Measurements from ENCODE around the gene OGFOD3.

The OGFOD3 gene

DNA sequence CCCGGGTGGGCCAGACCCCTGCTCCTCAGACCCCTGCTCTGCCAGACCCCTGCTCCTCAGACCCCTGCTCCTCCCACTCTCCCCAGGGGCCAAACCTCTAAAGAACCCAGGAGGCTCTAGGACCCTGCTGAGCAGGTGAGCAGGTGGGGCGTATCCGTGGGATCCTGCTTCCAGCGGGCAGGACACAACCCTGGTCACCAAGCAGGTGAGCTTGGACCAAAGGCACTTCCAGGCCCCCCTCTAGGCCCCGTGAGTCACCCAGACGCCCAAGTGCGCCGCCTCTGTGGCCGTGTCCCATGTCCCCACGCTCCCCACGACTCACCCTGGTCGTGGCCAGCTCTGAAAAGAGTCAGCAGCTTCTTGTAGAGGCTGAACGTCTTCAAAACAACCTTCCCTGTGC is 27.2 kb upstream of the OGFOD3 start:
- peaks cover 37% of the 10 kb centered on the region for H3F3A ChIP-seq (ENCODE audit: insufficient read depth)
- no peak overlapping the region for H3K9ac ChIP-seq (ENCODE audit: low read length)
- no peak overlapping the region for H3K27ac ChIP-seq (ENCODE audit: low read depth, low read length)
- no peak overlapping the region for H3K4me3 ChIP-seq (ENCODE audit: insufficient read depth, low read length, poor library complexity, severe bottlenecking)
- no peak for TF ChIP-seq EZH2phosphoT487 (conservative IDR thresholded peaks at IDR 0.05; ENCODE audit: low read length)
- no peak for TF ChIP-seq CTCF (IDR thresholded peaks at IDR 0.05; ENCODE audit: insufficient read depth, low read length, poor library complexity, severe bottlenecking)
- peaks cover 20% of the 10 kb centered on the region for H3K79me2 ChIP-seq (ENCODE audit: insufficient read depth, low read length)
- H3K36me3 ChIP-seq (ENCODE audit: low read length): peaks cover 10% of the 10 kb centered on the region; the same call in 1 of the 2 replicates
- H2AFZ ChIP-seq (ENCODE audit: low read depth, low read length, severe bottlenecking): no peak overlapping the region
- no peaks in the 10 kb centered on the region for H4K20me1 ChIP-seq (ENCODE audit: low read depth, low read length)
- no peaks in the 10 kb centered on the region for H3K27me3 ChIP-seq (ENCODE audit: low read length)
- no peaks in the 10 kb centered on the region for H3K9me2 ChIP-seq (replicated peaks; ENCODE audit: insufficient read depth, low read length)
- H3K9me3 ChIP-seq (ENCODE audit: insufficient read depth, low read length): no peaks in the 10 kb centered on the region
- H3K4me2 ChIP-seq (ENCODE audit: low read depth, low read length, poor library complexity, severe bottlenecking): no peak overlapping the region

DNA sequence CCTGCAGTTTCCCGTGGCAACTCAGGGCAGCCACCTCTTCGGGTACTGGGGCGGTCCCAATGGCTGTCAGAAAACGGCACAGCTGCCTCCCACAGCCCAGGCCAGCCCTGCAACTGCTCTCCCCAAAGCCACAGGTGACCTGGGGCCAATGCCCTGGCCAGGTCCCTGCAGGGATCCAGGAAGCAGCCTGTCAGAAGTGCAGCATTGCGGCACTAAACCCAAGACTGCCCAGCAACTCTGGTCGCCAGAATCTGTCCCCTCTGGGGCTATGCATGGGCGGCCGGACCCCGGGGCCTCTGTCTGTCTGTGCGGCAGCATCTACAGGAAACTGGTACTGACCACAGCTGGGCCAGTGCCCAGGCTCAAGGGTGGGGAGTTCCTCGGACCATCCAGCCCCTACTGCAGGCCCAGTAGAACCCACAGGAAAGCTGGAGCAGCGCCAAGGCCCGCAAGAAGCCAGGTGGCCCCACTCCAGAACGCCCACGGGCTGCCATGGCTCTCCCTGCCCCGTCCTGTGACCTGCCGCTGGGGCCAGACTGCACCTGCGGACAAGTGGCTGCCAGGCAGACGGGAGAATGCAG is 26.6 kb upstream of the OGFOD3 start:
- no peaks in the 10 kb centered on the region for H4K20me1 ChIP-seq (ENCODE audit: low read depth, low read length)
- no peak overlapping the region for H2AFZ ChIP-seq (ENCODE audit: low read depth, low read length, severe bottlenecking)
- H3K9me3 ChIP-seq (ENCODE audit: insufficient read depth, low read length): no peaks in the 10 kb centered on the region
- H3K4me3 ChIP-seq (ENCODE audit: insufficient read depth, low read length, poor library complexity, severe bottlenecking): no peak overlapping the region
- peaks cover 10% of the 10 kb centered on the region; the same call in 1 of the 2 replicates for H3K36me3 ChIP-seq (ENCODE audit: low read length)
- no peaks in the 10 kb centered on the region for H3K9me2 ChIP-seq (replicated peaks; ENCODE audit: insufficient read depth, low read length)
- peaks cover 20% of the 10 kb centered on the region for H3K79me2 ChIP-seq (ENCODE audit: insufficient read depth, low read length)
- H3K27me3 ChIP-seq (ENCODE audit: low read length): no peaks in the 10 kb centered on the region
- no peak overlapping the region for H3K9ac ChIP-seq (ENCODE audit: low read length)
- H3F3A ChIP-seq (ENCODE audit: insufficient read depth): peaks cover 36% of the 10 kb centered on the region
- no peak overlapping the region for H3K27ac ChIP-seq (ENCODE audit: low read depth, low read length)
- no peak overlapping the region for H3K4me2 ChIP-seq (ENCODE audit: low read depth, low read length, poor library complexity, severe bottlenecking)
- TF ChIP-seq CTCF (IDR thresholded peaks at IDR 0.05; ENCODE audit: insufficient read depth, low read length, poor library complexity, severe bottlenecking): no peak

- peaks cover 10% of the 10 kb centered on the region; the same call in 1 of the 2 replicates for H3K36me3 ChIP-seq (ENCODE audit: low read length)
- H3K27ac ChIP-seq (ENCODE audit: low read depth, low read length): no peak overlapping the region
- H3K79me2 ChIP-seq (ENCODE audit: insufficient read depth, low read length): peaks cover 20% of the 10 kb centered on the region
- peaks cover 30% of the 10 kb centered on the region for H3F3A ChIP-seq (ENCODE audit: insufficient read depth)
- no peaks in the 10 kb centered on the region for H3K27me3 ChIP-seq (ENCODE audit: low read length)
- H3K4me3 ChIP-seq (ENCODE audit: insufficient read depth, low read length, poor library complexity, severe bottlenecking): no peak overlapping the region
- H3K9ac ChIP-seq (ENCODE audit: low read length): no peak overlapping the region
- no peak for TF ChIP-seq CTCF (IDR thresholded peaks at IDR 0.05; ENCODE audit: insufficient read depth, low read length, poor library complexity, severe bottlenecking)
- TF ChIP-seq EZH2phosphoT487 (conservative IDR thresholded peaks at IDR 0.05; ENCODE audit: low read length): no peak
- no peaks in the 10 kb centered on the region for H4K20me1 ChIP-seq (ENCODE audit: low read depth, low read length)
- H2AFZ ChIP-seq (ENCODE audit: low read depth, low read length, severe bottlenecking): no peak overlapping the region
- H3K4me2 ChIP-seq (ENCODE audit: low read depth, low read length, poor library complexity, severe bottlenecking): no peak overlapping the region
- no peaks in the 10 kb centered on the region for H3K9me3 ChIP-seq (ENCODE audit: insufficient read depth, low read length)
- no peaks in the 10 kb centered on the region for H3K9me2 ChIP-seq (replicated peaks; ENCODE audit: insufficient read depth, low read length)
These were observed 26.0 kb upstream of the OGFOD3 start for GRCh38 chr17:82444284-82444893.

Measured in SU-DHL-6 (cell line).